Esophagus muscularis mucosa (tissue), 4 donors: ENCODE data around the gene C6orf136. TPM values are rescaled to one million over a fixed set of nuclear protein-coding genes. Genes with fewer than 3 reads are reported as not detected.

ENCODE experiments used
- DNase-seq: peaks from one replicate; pipeline ENCODE4 v3.0.0-alpha.2; 2017; ENCODE audit errors: extremely low spot score
- H3K27ac ChIP-seq, 4 donors: fragments of 200-600 bp; sonication (generic); replicated peaks in 1 of 4; 1 replicate in 3 of 4; 2 replicates in 1 of 4; pipeline ENCODE4 v1.5.1; 2016 to 2019; ENCODE audit warnings: mild to moderate bottlenecking in 1 of 4
- H3K27me3 ChIP-seq, 4 donors: fragments of 200-600 bp; sonication (generic); one replicate each; pipeline versions ENCODE4 v1.5.1 to v1.6.0; 2016 to 2019
- H3K36me3 ChIP-seq, 4 donors: fragments of 200-600 bp; sonication (generic); one replicate each; pipeline ENCODE4 v1.5.1; 2016 to 2019
- H3K4me1 ChIP-seq, 4 donors: fragments of 200-600 bp; sonication (generic); one replicate each; pipeline ENCODE4 v1.5.1; 2016 to 2019
- H3K4me3 ChIP-seq, 4 donors: fragments of 200-600 bp; sonication (generic); 1 replicate in 2 of 4; 2 replicates in 2 of 4; pipeline ENCODE4 v1.5.1; 2016 to 2019; ENCODE audit warnings: mild to moderate bottlenecking in 4 of 4, moderate library complexity in 1 of 4
- H3K9me3 ChIP-seq, 4 donors: fragments of 200-600 bp; sonication (generic); 1 replicate in 3 of 4; 2 replicates in 1 of 4; pipeline ENCODE4 v1.5.1; 2016 to 2019
- CTCF ChIP-seq, 3 experiments: fragments of 200-600 bp in 2 of 3; fragments of 450-650 bp in 1 of 3; sonication (generic) in 2 of 3; IDR thresholded peaks; one replicate each; pipeline ENCODE4 v1.5.1; 2017 to 2019; ENCODE audit warnings: antibody characterized with exemption in 3 of 3, mild to moderate bottlenecking in 2 of 3, moderate library complexity in 1 of 3
- EP300 ChIP-seq: sonication (generic); formaldehyde crosslinking; IDR thresholded peaks from one replicate; pipeline ENCODE4 v1.6.1; 2017; ENCODE audit warnings: antibody characterized with exemption
- POLR2A ChIP-seq: fragments of 450-650 bp; IDR thresholded peaks from one replicate; pipeline ENCODE4 v1.6.1; 2017; ENCODE audit warnings: antibody characterized with exemption, moderate library complexity, mild to moderate bottlenecking, low read depth
- POLR2AphosphoS5 ChIP-seq, 2 donors: sonication (generic); formaldehyde crosslinking; IDR thresholded peaks; one replicate each; pipeline ENCODE4 v1.6.1; 2017; ENCODE audit warnings: antibody characterized with exemption in 2 of 2
- WGBS: methylation state at CpG from one replicate; pipeline ENCODE4 v1.1.5; 2018; 5-methylcytosine and 5-hydroxymethylcytosine counted together
- intact Hi-C: fragments of 100-400 bp; cut with DNase I; formaldehyde crosslinking; loops from one replicate; pipeline ENCODE4 v1.15.1; 2023
- total RNA-seq, 4 donors: library from RNA; depleted of rRNA; stranded (reverse); fragments of >200 nt; gene quantifications; one replicate each; pipeline versions ENCODE4 v1.1.0 to v1.2.1, GENCODE V29; 2016

The C6orf136 gene
- total RNA-seq, 4 donors from 2014 or later: 8.0 to 28.2 (median 24.0) TPM

- Histone ChIP-seq H3K9me3 (no peaks in the 10 kb centered on the region), H3K27ac (no peak overlapping the region), H3K27me3 (no peaks in the 10 kb centered on the region), H3K4me1 (peaks cover 0 to 7% (median 3%) of the 10 kb centered on the region in 4 donors), H3K36me3 (peaks cover 6 to 62% (median 43%) of the 10 kb centered on the region in 4 donors), H3K4me3 (no peak overlapping the region)
- DNase-seq: no peak
- WGBS: 62% methylated on average over 4 of the region's 4 CpGs
- TF ChIP-seq EP300: no peak
- TF ChIP-seq CTCF (IDR thresholded peaks at IDR 0.05): no peak
- no peak for TF ChIP-seq POLR2AphosphoS5 (IDR thresholded peaks at IDR 0.05)
- no peak for TF ChIP-seq POLR2A
- intact Hi-C loops: no loop called here
Measured at GRCh38 chr6:30700340-30700739, 53.4 kb downstream of the C6orf136 start.

Other genes starting within 250 kb of the C6orf136 start
- gene HLA-E, start 157.6 kb upstream of the C6orf136 start, total RNA-seq: 100 to 1,000 TPM; 294 to 649 (median 523) TPM
- gene GNL1, start 90.6 kb upstream of the C6orf136 start, total RNA-seq: 10 to 100 TPM; 30.3 to 53.5 (median 36.1) TPM
- gene PRR3, start 89.8 kb upstream of the C6orf136 start, total RNA-seq: 10 to 100 TPM in 1 of 4 donors, 1 to 10 TPM in 3; 3.8 to 10.6 (median 4.5) TPM
- 10 to 100 TPM; 39.0 to 60.8 (median 51.4) TPM for gene ABCF1, start 75.7 kb upstream of the C6orf136 start, total RNA-seq
- 10 to 100 TPM; 24.5 to 53.6 (median 37.9) TPM for gene PPP1R10, start 29.9 kb upstream of the C6orf136 start, total RNA-seq
- 10 to 100 TPM; 36.0 to 41.8 (median 40.0) TPM for gene MRPS18B, start 29.3 kb upstream of the C6orf136 start, total RNA-seq
- gene ATAT1, start 20.3 kb upstream of the C6orf136 start, total RNA-seq: 1 to 10 TPM; 2.7 to 8.7 (median 5.1) TPM
- 10 to 100 TPM; 20.3 to 41.1 (median 31.1) TPM for gene DHX16, start 25.9 kb downstream of the C6orf136 start, total RNA-seq
- 100 to 1,000 TPM in 1 of 4 donors, 10 to 100 TPM in 3; 39.5 to 104 (median 59.8) TPM for gene PPP1R18, start 39.5 kb downstream of the C6orf136 start, total RNA-seq
- 10 to 100 TPM in 1 of 4 donors, 1 to 10 TPM in 3; 4.6 to 10.2 (median 6.2) TPM for gene NRM, start 43.9 kb downstream of the C6orf136 start, total RNA-seq
- gene MDC1, start 70.1 kb downstream of the C6orf136 start, total RNA-seq: 10 to 100 TPM; 10.8 to 20.3 (median 13.1) TPM
- 100 to 1,000 TPM; 208 to 398 (median 272) TPM for gene TUBB, start 73.2 kb downstream of the C6orf136 start, total RNA-seq
- 100 to 1,000 TPM; 115 to 214 (median 166) TPM for gene FLOT1, start 95.6 kb downstream of the C6orf136 start, total RNA-seq
- 10 to 100 TPM in 2 of 4 donors, 1 to 10 TPM in 2; 8.9 to 45.4 (median 11.0) TPM for gene IER3, start 97.4 kb downstream of the C6orf136 start, total RNA-seq
- gene DDR1, start 237.4 kb downstream of the C6orf136 start, total RNA-seq: 10 to 100 TPM; 10.4 to 37.9 (median 23.3) TPM